ENCODE measurements around the gene SLAMF9.

The SLAMF9 gene

GRCh38 chr1:159960721-159961381 lies 6.8 kb upstream of the SLAMF9 start:
- Histone ChIP-seq H3K4me3 (ENCODE audit: extremely low read depth, insufficient read depth, low read length, poor library complexity, severe bottlenecking) (no peak overlapping the region), H3K27ac (ENCODE audit: low read depth, low read length, severe bottlenecking) (no peak overlapping the region)
- WGBS, 2 experiments (ENCODE audit: insufficient coverage in 2 of 2) = 83 to 96% methylated on average over 2 to 3 of the region's 5 CpGs

GRCh38 chr1:159959451-159959850 lies 5.4 kb upstream of the SLAMF9 start:
- Histone ChIP-seq H3K27ac (ENCODE audit: low read depth, low read length, severe bottlenecking) (no peak overlapping the region), H3K4me1 (ENCODE audit: control insufficient read depth, insufficient read depth, low read length, poor library complexity, severe bottlenecking) (no peaks in the 10 kb centered on the region), H3K4me3 (ENCODE audit: extremely low read depth, insufficient read depth, low read length, poor library complexity, severe bottlenecking) (no peak overlapping the region), H3K36me3 (ENCODE audit: control insufficient read depth, insufficient read depth, low read length) (no peaks in the 10 kb centered on the region), H3K9me3 (ENCODE audit: control insufficient read depth, low read length) (no peaks in the 10 kb centered on the region)
- WGBS, 2 experiments (ENCODE audit: insufficient coverage in 2 of 2) = 68 to 86% methylated on average over 3 to 4 of the region's 4 CpGs

More at GRCh38 chr1:159960721-159961381, 6.8 kb upstream of the SLAMF9 start:
- Histone ChIP-seq H3K36me3 (ENCODE audit: control insufficient read depth, insufficient read depth, low read length) (no peaks in the 10 kb centered on the region), H3K9me3 (ENCODE audit: control insufficient read depth, low read length) (no peaks in the 10 kb centered on the region), H3K4me1 (ENCODE audit: control insufficient read depth, insufficient read depth, low read length, poor library complexity, severe bottlenecking) (no peaks in the 10 kb centered on the region)

GRCh38 chr1:159958719-159959380 lies 4.8 kb upstream of the SLAMF9 start:
- Histone ChIP-seq H3K9me3 (ENCODE audit: control insufficient read depth, low read length) (no peaks in the 10 kb centered on the region), H3K4me3 (ENCODE audit: extremely low read depth, insufficient read depth, low read length, poor library complexity, severe bottlenecking) (no peak overlapping the region), H3K4me1 (ENCODE audit: control insufficient read depth, insufficient read depth, low read length, poor library complexity, severe bottlenecking) (peaks cover 1% of the 10 kb centered on the region), H3K36me3 (ENCODE audit: control insufficient read depth, insufficient read depth, low read length) (no peaks in the 10 kb centered on the region), H3K27ac (ENCODE audit: low read depth, low read length, severe bottlenecking) (no peak overlapping the region)
- 86% methylated on average over 1 of the region's 3 CpGs; no CpG with 5 or more reads in 1 of the 2 experiments for WGBS, 2 experiments (ENCODE audit: insufficient coverage in 2 of 2)

DNA sequence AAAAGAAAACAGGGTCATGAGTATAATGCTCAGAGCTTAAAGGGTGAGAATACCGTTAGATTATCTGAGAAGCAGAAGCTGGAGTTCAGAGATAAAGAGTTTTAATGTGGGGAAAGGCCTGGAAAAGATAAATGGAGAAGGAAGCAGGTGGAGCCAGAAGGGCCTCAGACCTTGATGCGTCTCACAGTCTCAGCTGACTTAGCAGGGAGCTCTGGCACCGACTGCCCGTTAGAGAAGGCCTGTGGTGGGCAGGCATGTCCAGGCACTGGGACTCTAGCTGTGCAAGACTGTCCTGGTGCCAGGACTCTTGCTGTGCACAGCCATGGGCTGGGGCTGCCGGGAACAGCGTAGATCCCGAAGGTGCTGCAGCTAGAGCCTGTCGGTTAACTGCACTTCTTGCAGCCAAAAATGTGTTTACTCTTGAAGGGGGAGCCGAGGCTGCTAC lies 3.8 kb upstream of the SLAMF9 start:
- no peak overlapping the region for H3K27ac ChIP-seq (ENCODE audit: low read depth, low read length, severe bottlenecking)
- H3K4me1 ChIP-seq (ENCODE audit: control insufficient read depth, insufficient read depth, low read length, poor library complexity, severe bottlenecking) = peaks cover 11% of the 10 kb centered on the region
- no peak overlapping the region for H3K4me3 ChIP-seq (ENCODE audit: extremely low read depth, insufficient read depth, low read length, poor library complexity, severe bottlenecking)
- no peaks in the 10 kb centered on the region for H3K9me3 ChIP-seq (ENCODE audit: control insufficient read depth, low read length)
- WGBS, 2 experiments (ENCODE audit: insufficient coverage in 2 of 2) = 69 to 77% methylated on average over 9 of the region's 9 CpGs
- H3K36me3 ChIP-seq (ENCODE audit: control insufficient read depth, insufficient read depth, low read length) = no peaks in the 10 kb centered on the region

DNA sequence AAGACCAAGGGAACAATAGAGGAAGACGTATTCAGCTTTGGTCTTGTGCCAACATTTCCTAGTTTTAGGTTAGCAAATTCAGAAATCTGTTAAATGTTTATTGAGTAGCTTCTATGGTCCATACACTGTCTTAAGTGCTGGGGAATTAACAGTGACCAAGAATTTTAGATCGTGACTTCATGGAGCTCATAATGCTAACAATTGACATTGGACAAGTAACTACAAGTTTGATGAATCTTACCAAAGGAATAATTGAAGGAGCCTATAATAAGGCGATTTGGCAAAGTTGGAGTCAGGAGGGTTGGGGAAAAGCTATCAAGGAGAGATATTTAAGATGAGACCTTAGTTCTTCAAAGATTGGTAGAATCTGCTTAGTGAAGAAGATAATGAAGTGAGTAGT lies 1.4 kb upstream of the SLAMF9 start:
- Histone ChIP-seq H3K4me3 (ENCODE audit: extremely low read depth, insufficient read depth, low read length, poor library complexity, severe bottlenecking) (no peak overlapping the region), H3K36me3 (ENCODE audit: control insufficient read depth, insufficient read depth, low read length) (no peaks in the 10 kb centered on the region), H3K4me1 (ENCODE audit: control insufficient read depth, insufficient read depth, low read length, poor library complexity, severe bottlenecking) (peaks cover 13% of the 10 kb centered on the region), H3K9me3 (ENCODE audit: control insufficient read depth, low read length) (no peaks in the 10 kb centered on the region), H3K27ac (ENCODE audit: low read depth, low read length, severe bottlenecking) (no peak overlapping the region)
- WGBS, 2 experiments (ENCODE audit: insufficient coverage in 2 of 2) = 89 to 91% methylated on average over 3 of the region's 3 CpGs

GRCh38 chr1:159952932-159953331 lies 1.1 kb downstream of the SLAMF9 start:
- no peaks in the 10 kb centered on the region for H3K9me3 ChIP-seq (ENCODE audit: control insufficient read depth, low read length)
- WGBS, 2 experiments (ENCODE audit: insufficient coverage in 2 of 2) = 94 to 100% methylated on average over 1 to 4 of the region's 5 CpGs
- H3K4me3 ChIP-seq (ENCODE audit: extremely low read depth, insufficient read depth, low read length, poor library complexity, severe bottlenecking) = no peak overlapping the region
- peaks cover 13% of the 10 kb centered on the region for H3K4me1 ChIP-seq (ENCODE audit: control insufficient read depth, insufficient read depth, low read length, poor library complexity, severe bottlenecking)
- no peak overlapping the region for H3K27ac ChIP-seq (ENCODE audit: low read depth, low read length, severe bottlenecking)
- H3K36me3 ChIP-seq (ENCODE audit: control insufficient read depth, insufficient read depth, low read length) = no peaks in the 10 kb centered on the region

DNA sequence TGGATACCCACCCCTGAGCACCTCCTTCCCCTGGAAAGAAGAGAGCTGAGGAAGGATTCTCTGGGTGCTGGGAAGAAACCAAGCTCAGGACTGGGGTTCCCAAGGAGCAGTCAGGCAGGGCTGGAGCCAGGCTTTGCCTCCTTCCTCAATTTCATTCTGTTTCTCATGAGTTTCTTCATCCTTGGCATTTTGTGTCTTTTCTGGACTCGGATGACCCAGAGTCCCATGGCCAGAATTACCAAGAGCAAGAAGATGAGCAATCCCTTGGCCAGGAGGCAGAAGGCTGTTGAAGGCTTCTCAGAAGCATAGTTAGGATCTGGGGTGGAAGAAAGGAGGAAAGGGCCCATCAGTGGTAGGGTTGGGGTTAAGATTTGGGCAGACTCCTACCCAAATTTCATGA lies 2.5 kb downstream of the SLAMF9 start:
- 90 to 92% methylated on average over 1 of the region's 1 CpG for WGBS, 2 experiments (ENCODE audit: insufficient coverage in 2 of 2)
- Histone ChIP-seq H3K27ac (ENCODE audit: low read depth, low read length, severe bottlenecking) (no peak overlapping the region), H3K36me3 (ENCODE audit: control insufficient read depth, insufficient read depth, low read length) (no peaks in the 10 kb centered on the region), H3K4me3 (ENCODE audit: extremely low read depth, insufficient read depth, low read length, poor library complexity, severe bottlenecking) (no peak overlapping the region), H3K4me1 (ENCODE audit: control insufficient read depth, insufficient read depth, low read length, poor library complexity, severe bottlenecking) (peaks cover 13% of the 10 kb centered on the region), H3K9me3 (ENCODE audit: control insufficient read depth, low read length) (no peaks in the 10 kb centered on the region)

- H3K36me3 ChIP-seq (ENCODE audit: control insufficient read depth, insufficient read depth, low read length) = no peaks in the 10 kb centered on the region
- H3K27ac ChIP-seq (ENCODE audit: low read depth, low read length, severe bottlenecking) = no peak overlapping the region
- peaks cover 13% of the 10 kb centered on the region for H3K4me1 ChIP-seq (ENCODE audit: control insufficient read depth, insufficient read depth, low read length, poor library complexity, severe bottlenecking)
- 40% methylated on average over 1 of the region's 2 CpGs; no CpG with 5 or more reads in 1 of the 2 experiments for WGBS, 2 experiments (ENCODE audit: insufficient coverage in 2 of 2)
- H3K4me3 ChIP-seq (ENCODE audit: extremely low read depth, insufficient read depth, low read length, poor library complexity, severe bottlenecking) = no peak overlapping the region
- H3K9me3 ChIP-seq (ENCODE audit: control insufficient read depth, low read length) = no peaks in the 10 kb centered on the region
Observed at GRCh38 chr1:159951016-159951415, 3.0 kb downstream of the SLAMF9 start.

GRCh38 chr1:159949981-159950381 lies 4.1 kb downstream of the SLAMF9 start:
- no peaks in the 10 kb centered on the region for H3K36me3 ChIP-seq (ENCODE audit: control insufficient read depth, insufficient read depth, low read length)
- H3K4me1 ChIP-seq (ENCODE audit: control insufficient read depth, insufficient read depth, low read length, poor library complexity, severe bottlenecking) = peaks cover 15% of the 10 kb centered on the region
- no peak overlapping the region for H3K27ac ChIP-seq (ENCODE audit: low read depth, low read length, severe bottlenecking)
- no peaks in the 10 kb centered on the region for H3K9me3 ChIP-seq (ENCODE audit: control insufficient read depth, low read length)
- no peak overlapping the region for H3K4me3 ChIP-seq (ENCODE audit: extremely low read depth, insufficient read depth, low read length, poor library complexity, severe bottlenecking)
- WGBS, 2 experiments (ENCODE audit: insufficient coverage in 2 of 2) = 72 to 98% methylated on average over 3 to 4 of the region's 4 CpGs

DNA sequence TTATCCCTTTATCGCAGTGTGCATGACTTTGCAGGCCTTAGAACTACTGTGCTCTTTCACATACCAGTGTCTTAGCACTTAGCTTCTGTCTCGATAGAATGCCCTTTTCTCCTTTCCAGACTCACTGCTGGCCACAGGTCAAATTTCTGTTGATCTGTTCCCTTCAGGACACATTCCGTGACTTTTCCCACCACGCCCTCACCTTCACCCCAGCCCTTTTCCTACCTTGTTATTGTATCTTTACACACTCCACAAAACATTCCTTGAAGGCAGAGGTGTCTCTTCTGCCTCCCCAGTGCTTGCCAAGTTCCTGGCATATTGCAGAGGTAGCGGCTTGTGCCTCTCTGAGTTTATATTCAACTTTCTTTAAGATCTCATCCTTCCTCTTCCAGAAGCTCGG lies 4.9 kb downstream of the SLAMF9 start:
- 91 to 93% methylated on average over 6 of the region's 6 CpGs for WGBS, 2 experiments (ENCODE audit: insufficient coverage in 2 of 2)
- Histone ChIP-seq H3K9me3 (ENCODE audit: control insufficient read depth, low read length) (no peaks in the 10 kb centered on the region), H3K27ac (ENCODE audit: low read depth, low read length, severe bottlenecking) (no peak overlapping the region), H3K36me3 (ENCODE audit: control insufficient read depth, insufficient read depth, low read length) (no peaks in the 10 kb centered on the region), H3K4me1 (ENCODE audit: control insufficient read depth, insufficient read depth, low read length, poor library complexity, severe bottlenecking) (peaks cover 20% of the 10 kb centered on the region), H3K4me3 (ENCODE audit: extremely low read depth, insufficient read depth, low read length, poor library complexity, severe bottlenecking) (no peak overlapping the region)

DNA sequence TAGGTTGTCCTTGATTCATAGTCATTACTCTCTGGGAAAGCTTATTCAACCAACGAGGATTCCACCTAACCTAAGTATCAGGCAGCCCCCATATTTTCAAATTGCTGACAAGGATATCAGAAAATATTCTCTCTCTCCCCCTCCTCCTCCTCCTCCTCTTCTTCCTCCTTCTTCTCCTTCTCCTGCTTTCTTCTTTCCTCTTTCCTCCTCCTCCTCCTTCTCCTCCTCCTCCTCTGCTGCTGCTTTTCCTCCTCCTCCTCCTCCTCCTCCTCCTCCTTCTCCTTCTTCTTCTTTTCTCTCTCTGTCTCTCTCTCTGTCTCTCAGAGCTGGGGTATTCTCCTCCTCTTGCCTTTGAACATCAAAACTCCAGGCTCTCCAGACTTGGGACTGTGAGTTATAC lies 6.1 kb downstream of the SLAMF9 start:
- no peak overlapping the region for H3K4me3 ChIP-seq (ENCODE audit: extremely low read depth, insufficient read depth, low read length, poor library complexity, severe bottlenecking)
- H3K36me3 ChIP-seq (ENCODE audit: control insufficient read depth, insufficient read depth, low read length) = no peaks in the 10 kb centered on the region
- WGBS, 2 experiments (ENCODE audit: insufficient coverage in 2 of 2) = 77 to 92% methylated on average over 1 of the region's 1 CpG
- H3K9me3 ChIP-seq (ENCODE audit: control insufficient read depth, low read length) = no peaks in the 10 kb centered on the region
- no peak overlapping the region for H3K27ac ChIP-seq (ENCODE audit: low read depth, low read length, severe bottlenecking)
- peaks cover 10% of the 10 kb centered on the region for H3K4me1 ChIP-seq (ENCODE audit: control insufficient read depth, insufficient read depth, low read length, poor library complexity, severe bottlenecking)
